Suprapubic skin (tissue), 4 donors: ENCODE results near the gene CRYGS. TPM values are rescaled to one million over a fixed set of nuclear protein-coding genes. Genes with fewer than 3 reads are reported as not detected.
"Not testable (repeated sequence)": the region's sequence is repeated elsewhere in the genome, so short reads cannot be mapped to it uniquely, and the experiment has no call there.

Source experiments
- DNase-seq, 2 donors: peaks; one replicate each; pipeline ENCODE4 v3.0.0-alpha.2; 2019; ENCODE audit warnings: low spot score in 2 of 2
- H3K27ac ChIP-seq: fragments of 200-600 bp; sonication (generic); one replicate; pipeline ENCODE4 v1.5.1; 2019
- H3K27me3 ChIP-seq: fragments of 200-600 bp; sonication (generic); one replicate; pipeline ENCODE4 v1.5.1; 2019
- H3K36me3 ChIP-seq: fragments of 200-600 bp; sonication (generic); one replicate; pipeline ENCODE4 v1.5.1; 2019
- H3K4me1 ChIP-seq: fragments of 200-600 bp; sonication (generic); one replicate; pipeline ENCODE4 v1.5.1; 2019
- H3K4me3 ChIP-seq: fragments of 200-600 bp; sonication (generic); one replicate; pipeline ENCODE4 v1.5.1; 2019; ENCODE audit warnings: mild to moderate bottlenecking
- H3K9me3 ChIP-seq: fragments of 200-600 bp; sonication (generic); one replicate; pipeline ENCODE4 v1.5.1; 2019
- EP300 ChIP-seq: sonication (generic); formaldehyde crosslinking; IDR thresholded peaks from one replicate; pipeline ENCODE4 v1.6.1; 2017; ENCODE audit warnings: antibody characterized with exemption
- POLR2A ChIP-seq, 2 donors: fragments of 450-650 bp; IDR thresholded peaks; one replicate each; pipeline ENCODE4 v1.6.1; 2017; ENCODE audit warnings: antibody characterized with exemption in 2 of 2, mild to moderate bottlenecking in 2 of 2, moderate library complexity in 2 of 2
- POLR2AphosphoS5 ChIP-seq, 3 donors: sonication (generic); formaldehyde crosslinking; IDR thresholded peaks; one replicate each; pipeline ENCODE4 v1.6.1; 2017; ENCODE audit warnings: antibody characterized with exemption in 3 of 3
- WGBS: methylation state at CpG from one replicate; pipeline ENCODE4 v1.1.5; 2018; 5-methylcytosine and 5-hydroxymethylcytosine counted together
- total RNA-seq, 4 donors: library from RNA; depleted of rRNA; stranded (reverse); fragments of >200 nt; gene quantifications; one replicate each; pipeline ENCODE4 v1.1.0, GENCODE V29; 2016
- TF ChIP-seq, protein P1 (sequence below), 2 donors: fragments of 200-600 bp in 1 of 2; fragments of 450-650 bp in 1 of 2; sonication (generic) in 1 of 2; IDR thresholded peaks; one replicate each; pipeline ENCODE4 v1.5.1; 2016 to 2019; ENCODE audit warnings: antibody characterized with exemption in 2 of 2, mild to moderate bottlenecking in 1 of 2, moderate library complexity in 1 of 2

CRYGS gene
- total RNA-seq, 4 donors from 2014 or later, result 2.2 to 6.7 (median 3.6) TPM

GRCh38 chr3:186589121-186589520, 44.9 kb upstream of the CRYGS start:
- DNase-seq, result no peak
- H3K4me1 ChIP-seq, result peaks cover 15% of the 10 kb centered on the region
- no peaks in the 10 kb centered on the region for H3K9me3 ChIP-seq
- TF ChIP-seq EP300 (no peak), POLR2A (IDR thresholded peaks at IDR 0.05) (no peak), POLR2AphosphoS5 (IDR thresholded peaks at IDR 0.05) (no peak)
- TF ChIP-seq, protein P1, sequence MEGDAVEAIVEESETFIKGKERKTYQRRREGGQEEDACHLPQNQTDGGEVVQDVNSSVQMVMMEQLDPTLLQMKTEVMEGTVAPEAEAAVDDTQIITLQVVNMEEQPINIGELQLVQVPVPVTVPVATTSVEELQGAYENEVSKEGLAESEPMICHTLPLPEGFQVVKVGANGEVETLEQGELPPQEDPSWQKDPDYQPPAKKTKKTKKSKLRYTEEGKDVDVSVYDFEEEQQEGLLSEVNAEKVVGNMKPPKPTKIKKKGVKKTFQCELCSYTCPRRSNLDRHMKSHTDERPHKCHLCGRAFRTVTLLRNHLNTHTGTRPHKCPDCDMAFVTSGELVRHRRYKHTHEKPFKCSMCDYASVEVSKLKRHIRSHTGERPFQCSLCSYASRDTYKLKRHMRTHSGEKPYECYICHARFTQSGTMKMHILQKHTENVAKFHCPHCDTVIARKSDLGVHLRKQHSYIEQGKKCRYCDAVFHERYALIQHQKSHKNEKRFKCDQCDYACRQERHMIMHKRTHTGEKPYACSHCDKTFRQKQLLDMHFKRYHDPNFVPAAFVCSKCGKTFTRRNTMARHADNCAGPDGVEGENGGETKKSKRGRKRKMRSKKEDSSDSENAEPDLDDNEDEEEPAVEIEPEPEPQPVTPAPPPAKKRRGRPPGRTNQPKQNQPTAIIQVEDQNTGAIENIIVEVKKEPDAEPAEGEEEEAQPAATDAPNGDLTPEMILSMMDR (IDR thresholded peaks at IDR 0.05), result no peak
- H3K27ac ChIP-seq, result peak overlapping the region; percentile 38
- no peak overlapping the region for H3K4me3 ChIP-seq
- H3K36me3 ChIP-seq, result peaks cover 21% of the 10 kb centered on the region
- H3K27me3 ChIP-seq, result no peaks in the 10 kb centered on the region
- 50% methylated on average over 3 of the region's 3 CpGs for WGBS

DNA sequence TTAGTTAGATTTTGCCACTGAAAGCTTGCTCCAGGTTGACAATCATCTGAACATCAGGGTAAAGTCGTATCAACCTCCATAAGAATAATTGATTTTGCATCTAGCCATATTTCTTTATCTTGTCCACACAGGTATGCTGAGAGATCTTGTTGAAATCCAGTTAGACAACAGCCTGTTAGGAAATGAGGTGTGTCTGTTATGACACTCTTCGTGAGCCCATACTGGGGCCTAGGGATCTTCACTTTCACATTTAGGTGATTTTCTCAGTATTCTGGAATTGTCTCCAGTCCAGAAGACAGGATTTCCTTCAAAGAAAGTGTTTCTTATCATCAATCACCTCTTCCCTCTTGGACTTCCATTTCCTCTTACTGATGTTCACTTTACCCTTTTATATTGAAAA, 44.5 kb upstream of the CRYGS start:
- peak overlapping the region; percentile 38 for H3K27ac ChIP-seq
- H3K4me1 ChIP-seq, result peaks cover 15% of the 10 kb centered on the region
- 47% methylated on average over 2 of the region's 2 CpGs for WGBS

GRCh38 chr3:186587183-186587582, 43.0 kb upstream of the CRYGS start:
- Histone ChIP-seq H3K27ac (no peak overlapping the region), H3K27me3 (no peaks in the 10 kb centered on the region), H3K4me3 (no peak overlapping the region), H3K9me3 (no peaks in the 10 kb centered on the region), H3K4me1 (peaks cover 15% of the 10 kb centered on the region), H3K36me3 (peaks cover 41% of the 10 kb centered on the region)
- TF ChIP-seq POLR2A (IDR thresholded peaks at IDR 0.05) (no peak), EP300 (no peak), POLR2AphosphoS5 (IDR thresholded peaks at IDR 0.05) (no peak)
- TF ChIP-seq, protein P1 (IDR thresholded peaks at IDR 0.05), result no peak
- no peak for DNase-seq

More for the DNA sequence above, 44.5 kb upstream of the CRYGS start:
- Histone ChIP-seq H3K27me3 (no peaks in the 10 kb centered on the region), H3K4me3 (no peak overlapping the region), H3K36me3 (peaks cover 26% of the 10 kb centered on the region), H3K9me3 (no peaks in the 10 kb centered on the region)
- TF ChIP-seq EP300, result no peak
- no peak for TF ChIP-seq POLR2A (IDR thresholded peaks at IDR 0.05)
- DNase-seq, result no peak

DNA sequence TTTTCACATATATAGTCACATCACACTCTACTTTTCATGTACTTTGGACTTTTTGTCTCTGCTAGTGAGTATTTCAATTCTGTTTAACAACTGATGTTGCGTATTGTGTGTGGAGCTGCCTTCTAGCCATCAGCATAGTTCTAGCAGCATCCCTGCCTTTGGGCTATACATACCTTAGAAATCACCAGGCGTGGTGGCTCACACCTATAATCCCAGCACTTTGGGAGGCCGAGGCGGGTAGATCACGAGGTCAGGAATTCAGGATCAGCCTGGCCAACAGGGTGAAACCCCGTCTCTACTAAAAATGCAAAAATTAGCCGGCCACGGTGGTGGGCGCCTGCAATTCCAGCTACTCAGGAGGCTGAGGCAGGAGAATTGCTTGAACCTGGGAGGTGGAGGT, 42.1 kb upstream of the CRYGS start:
- not testable (repeated sequence) for H3K27me3 ChIP-seq, H3K27ac ChIP-seq, DNase-seq, H3K4me3 ChIP-seq, H3K9me3 ChIP-seq
- H3K4me1 ChIP-seq, result peaks cover 15% of the 10 kb centered on the region
- H3K36me3 ChIP-seq, result peaks cover 50% of the 10 kb centered on the region
- 82% methylated on average over 9 of the region's 9 CpGs for WGBS

GRCh38 chr3:186583831-186584230, 39.7 kb upstream of the CRYGS start:
- peaks cover 73% of the 10 kb centered on the region for H3K36me3 ChIP-seq
- H3K4me1 ChIP-seq, result peaks cover 5% of the 10 kb centered on the region
- H3K27ac ChIP-seq, result no peak overlapping the region
- 83% methylated on average over 5 of the region's 5 CpGs for WGBS
- TF ChIP-seq, protein P1 (IDR thresholded peaks at IDR 0.05), result no peak
- TF ChIP-seq POLR2AphosphoS5 (IDR thresholded peaks at IDR 0.05), result no peak
- TF ChIP-seq EP300, result no peak
- no peak for TF ChIP-seq POLR2A (IDR thresholded peaks at IDR 0.05)
- no peaks in the 10 kb centered on the region for H3K27me3 ChIP-seq
- H3K4me3 ChIP-seq, result no peak overlapping the region
- no peak for DNase-seq
- no peaks in the 10 kb centered on the region for H3K9me3 ChIP-seq

GRCh38 chr3:186582541-186582940, 38.4 kb upstream of the CRYGS start:
- Histone ChIP-seq H3K27ac (no peak overlapping the region), H3K4me3 (no peak overlapping the region), H3K9me3 (no peaks in the 10 kb centered on the region), H3K36me3 (peaks cover 85% of the 10 kb centered on the region), H3K4me1 (no peaks in the 10 kb centered on the region), H3K27me3 (no peaks in the 10 kb centered on the region)
- TF ChIP-seq EP300 (no peak), POLR2AphosphoS5 (IDR thresholded peaks at IDR 0.05) (no peak), POLR2A (IDR thresholded peaks at IDR 0.05) (no peak)
- TF ChIP-seq, protein P1 (IDR thresholded peaks at IDR 0.05), result no peak
- 96% methylated on average over 6 of the region's 6 CpGs for WGBS
- no peak for DNase-seq
